ENCODE data around the gene OGDH. TPM values are rescaled to one million over a fixed set of nuclear protein-coding genes. Genes with fewer than 3 reads are reported as not detected.

Gene OGDH
- 10 to 100 TPM; 78.6 to 85.6 TPM for total RNA-seq

- ATAC-seq, result peak; percentile 97
- peak within 1 kb of the TSS; percentile 97 for H3K27ac Mint-ChIP-seq
- no peaks in the 10 kb centered on the region for H3K9me3 Mint-ChIP-seq
- intact Hi-C loops (cut with micrococcal nuclease), result no loop called here
- CTCF ChIA-PET, result interaction anchor here (0.9 to 2.7 kb wide), 7 partner anchors 10 to 50 kb away, joined by 3 to 13 read pairs (median 4); no protein-coding TSS in a partner anchor
- H3K27me3 Mint-ChIP-seq, result no peaks in the 10 kb centered on the region
- H3K4me3 Mint-ChIP-seq, result peak within 1 kb of the TSS; percentile 92
- peak; percentile 100 for DNase-seq
- POLR2A ChIA-PET, result interaction anchor here (0.5 to 4.4 kb wide), 18 partner anchors 10 to 373 kb away, joined by 3 to 52 read pairs (median 5); partner anchors contain the start of genes PURB and TMED4
- peaks cover 26% of the 10 kb centered on the region for H3K4me1 Mint-ChIP-seq (ENCODE audit: low read depth)
- peaks cover 19% of the 10 kb centered on the region for H3K36me3 Mint-ChIP-seq (ENCODE audit: low read depth)
- TF ChIP-seq CTCF (IDR thresholded peaks at IDR 0.05), result no peak
Measured at GRCh38 chr7:44606341-44607140, at the start of gene OGDH. OGDH (plus strand) TSS chr7:44606627; CDS start chr7:44624344, 17,717 bp downstream.

GRCh38 chr7:44557485-44557884 lies 48.9 kb upstream of the OGDH start:
- Mint-ChIP-seq H3K36me3 (ENCODE audit: low read depth) (no peaks in the 10 kb centered on the region), H3K9me3 (no peaks in the 10 kb centered on the region), H3K27ac (no peak overlapping the region), H3K4me1 (ENCODE audit: low read depth) (no peaks in the 10 kb centered on the region), H3K27me3 (no peaks in the 10 kb centered on the region), H3K4me3 (no peak overlapping the region)
- TF ChIP-seq CTCF (IDR thresholded peaks at IDR 0.05), result no peak
- POLR2A ChIA-PET, result no interaction called here
- CTCF ChIA-PET, result no interaction called here
- ATAC-seq, result no peak
- DNase-seq, result no peak
- intact Hi-C loops (cut with micrococcal nuclease), result no loop called here

- no peak for TF ChIP-seq CTCF (IDR thresholded peaks at IDR 0.05)
- ATAC-seq (no peak), DNase-seq (no peak)
- intact Hi-C loops (cut with micrococcal nuclease), result no loop called here
- Mint-ChIP-seq H3K36me3 (ENCODE audit: low read depth) (peaks cover 8% of the 10 kb centered on the region), H3K4me1 (ENCODE audit: low read depth) (no peaks in the 10 kb centered on the region), H3K9me3 (no peaks in the 10 kb centered on the region), H3K4me3 (no peak overlapping the region), H3K27ac (no peak overlapping the region), H3K27me3 (no peaks in the 10 kb centered on the region)
- ChIA-PET CTCF (interaction anchor here (2.3 kb wide), 1 partner anchor 25 kb away, joined by 7 read pairs; no protein-coding TSS in a partner anchor), POLR2A (interaction anchor here (0.6 to 4.0 kb wide), 3 partner anchors 9 to 239 kb away, joined by 3 to 23 read pairs (median 3); partner anchors contain the start of gene DDX56)
Measured at GRCh38 chr7:44559485-44559884, 46.9 kb upstream of the OGDH start.

- Mint-ChIP-seq H3K9me3 (no peaks in the 10 kb centered on the region), H3K27ac (no peak overlapping the region), H3K27me3 (no peaks in the 10 kb centered on the region), H3K4me3 (no peak overlapping the region), H3K4me1 (ENCODE audit: low read depth) (peaks cover 2% of the 10 kb centered on the region), H3K36me3 (ENCODE audit: low read depth) (peaks cover 22% of the 10 kb centered on the region)
- TF ChIP-seq CTCF (IDR thresholded peaks at IDR 0.05), result no peak
- POLR2A ChIA-PET, result interaction anchor here (4.0 kb wide), 1 partner anchor 11 kb away, joined by 23 read pairs; the partner anchor contains the start of gene DDX56
- no peak for ATAC-seq
- CTCF ChIA-PET, result interaction anchor here (2.3 kb wide), 1 partner anchor 27 kb away, joined by 7 read pairs; no protein-coding TSS in a partner anchor
- no peak for DNase-seq
- intact Hi-C loops (cut with micrococcal nuclease), result no loop called here
Measured at GRCh38 chr7:44561481-44561880, 44.9 kb upstream of the OGDH start.

Data from activated CD8-positive, alpha-beta T cell treated with anti-CD3 and anti-CD28 coated beads for 36 hours (primary cell).